Fibroblast of mammary gland (primary cell): Measurements from ENCODE around the gene DHRS13.

Experiments used
- DNase-seq: peaks from one replicate; pipeline ENCODE4 v3.0.0-alpha.2; 2010; ENCODE audit warnings: low read depth
- H3K4me3 ChIP-seq: 2 replicates; pipeline ENCODE4 v1.5.1; 2011; ENCODE audit warnings: low read depth, mild to moderate bottlenecking, low read length, moderate library complexity; ENCODE audit not compliant: control insufficient read depth
- TF ChIP-seq, protein P1 (sequence below): conservative IDR thresholded peaks from 2 replicates; pipeline ENCODE4 v1.5.1; 2011; ENCODE audit warnings: low read depth, low read length, inconsistent platforms; ENCODE audit not compliant: control insufficient read depth, insufficient read depth

DHRS13 gene

DNA sequence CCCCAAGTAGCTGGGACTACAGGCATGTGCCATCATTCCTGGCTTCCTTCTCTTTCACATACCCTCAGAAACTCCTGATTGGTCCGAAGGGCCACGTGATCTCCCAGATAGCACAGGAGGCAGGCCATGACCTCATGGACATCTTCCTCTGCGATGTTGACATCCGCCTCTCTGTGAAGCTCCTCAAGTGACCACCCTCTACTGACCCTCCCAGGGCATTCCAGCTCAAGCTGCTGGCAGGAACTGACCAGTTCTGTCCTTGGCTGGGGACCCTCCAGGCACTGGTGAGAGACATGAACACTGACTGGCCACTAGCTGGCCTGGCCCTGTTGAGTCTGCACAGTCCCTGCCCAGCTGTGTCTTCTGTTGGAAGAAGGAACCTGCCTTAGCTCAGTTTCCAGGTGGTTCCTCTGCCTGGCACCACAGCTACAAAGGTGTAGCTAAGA, 42.5 kb downstream of the DHRS13 start:
- TF ChIP-seq, protein P1, sequence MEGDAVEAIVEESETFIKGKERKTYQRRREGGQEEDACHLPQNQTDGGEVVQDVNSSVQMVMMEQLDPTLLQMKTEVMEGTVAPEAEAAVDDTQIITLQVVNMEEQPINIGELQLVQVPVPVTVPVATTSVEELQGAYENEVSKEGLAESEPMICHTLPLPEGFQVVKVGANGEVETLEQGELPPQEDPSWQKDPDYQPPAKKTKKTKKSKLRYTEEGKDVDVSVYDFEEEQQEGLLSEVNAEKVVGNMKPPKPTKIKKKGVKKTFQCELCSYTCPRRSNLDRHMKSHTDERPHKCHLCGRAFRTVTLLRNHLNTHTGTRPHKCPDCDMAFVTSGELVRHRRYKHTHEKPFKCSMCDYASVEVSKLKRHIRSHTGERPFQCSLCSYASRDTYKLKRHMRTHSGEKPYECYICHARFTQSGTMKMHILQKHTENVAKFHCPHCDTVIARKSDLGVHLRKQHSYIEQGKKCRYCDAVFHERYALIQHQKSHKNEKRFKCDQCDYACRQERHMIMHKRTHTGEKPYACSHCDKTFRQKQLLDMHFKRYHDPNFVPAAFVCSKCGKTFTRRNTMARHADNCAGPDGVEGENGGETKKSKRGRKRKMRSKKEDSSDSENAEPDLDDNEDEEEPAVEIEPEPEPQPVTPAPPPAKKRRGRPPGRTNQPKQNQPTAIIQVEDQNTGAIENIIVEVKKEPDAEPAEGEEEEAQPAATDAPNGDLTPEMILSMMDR = no peak
- no peak overlapping the region for H3K4me3 ChIP-seq
- no peak for DNase-seq

DNA sequence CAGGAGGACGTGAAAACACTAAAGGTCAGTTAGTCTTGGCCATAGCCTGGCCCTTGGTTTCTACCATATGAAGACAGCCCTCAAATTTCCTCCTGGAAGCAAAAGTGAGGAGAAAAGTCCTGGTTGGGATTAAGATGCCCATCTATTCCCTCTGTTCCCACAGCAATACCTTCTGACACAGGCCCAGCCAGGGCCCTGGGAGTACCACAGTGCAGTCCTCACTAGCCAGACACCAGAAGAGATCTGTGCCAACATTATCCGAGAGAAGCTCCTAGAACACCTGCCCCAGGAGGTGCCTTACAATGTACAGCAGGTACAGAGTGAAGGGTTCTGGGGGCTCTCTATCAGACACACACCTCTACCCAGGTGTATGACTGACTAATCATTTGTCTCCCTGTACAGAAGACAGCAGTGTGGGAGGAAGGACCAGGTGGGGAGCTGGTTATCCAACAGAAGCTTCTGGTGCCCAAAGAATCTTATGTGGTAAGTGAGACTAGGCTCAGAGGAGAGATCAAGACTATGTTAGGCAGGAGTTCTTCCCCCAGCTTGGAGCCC, 44.0 kb downstream of the DHRS13 start:
- H3K4me3 ChIP-seq = no peak overlapping the region
- DNase-seq = no peak
- TF ChIP-seq, protein P1 = no peak

DNA sequence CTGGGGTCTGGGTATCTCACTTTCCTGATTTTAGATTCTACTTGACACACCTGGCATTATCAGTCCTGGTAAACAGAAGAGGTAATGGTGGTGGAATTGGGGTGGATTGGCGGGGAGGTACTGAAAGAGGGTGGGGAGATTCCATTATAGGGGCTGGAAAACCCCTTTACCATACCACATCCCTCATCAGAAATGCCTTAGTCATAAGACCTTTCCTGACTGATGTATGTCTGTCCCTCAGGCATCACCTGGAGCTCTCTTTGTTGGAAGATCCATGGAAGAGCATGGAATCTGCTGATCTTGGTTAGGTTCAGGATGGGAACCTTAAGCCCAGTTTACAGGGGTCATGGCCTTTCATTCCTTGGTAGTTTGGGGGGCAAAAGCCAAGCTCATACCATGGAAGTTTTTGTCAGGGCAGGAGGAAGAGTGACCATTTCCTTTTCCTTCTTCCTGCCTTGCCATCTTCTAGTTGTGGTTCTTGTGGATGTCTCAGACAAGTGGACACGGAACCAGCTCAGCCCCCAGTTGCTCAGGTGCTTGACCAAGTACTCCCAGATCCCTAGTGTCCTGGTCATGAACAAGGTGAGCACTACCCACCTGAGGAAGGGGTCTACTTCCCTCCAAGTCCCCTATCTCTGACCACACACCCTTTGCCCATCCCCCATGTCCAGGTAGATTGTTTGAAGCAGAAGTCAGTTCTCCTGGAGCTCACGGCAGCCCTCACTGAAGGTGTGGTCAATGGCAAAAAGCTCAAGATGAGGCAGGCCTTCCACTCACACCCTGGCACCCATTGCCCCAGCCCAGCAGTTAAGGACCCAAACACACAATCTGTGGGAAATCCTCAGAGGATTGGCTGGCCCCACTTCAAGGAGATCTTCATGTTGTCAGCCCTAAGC, 44.7 kb downstream of the DHRS13 start:
- DNase-seq = no peak
- no peak overlapping the region for H3K4me3 ChIP-seq
- TF ChIP-seq, protein P1 = no peak

DNA sequence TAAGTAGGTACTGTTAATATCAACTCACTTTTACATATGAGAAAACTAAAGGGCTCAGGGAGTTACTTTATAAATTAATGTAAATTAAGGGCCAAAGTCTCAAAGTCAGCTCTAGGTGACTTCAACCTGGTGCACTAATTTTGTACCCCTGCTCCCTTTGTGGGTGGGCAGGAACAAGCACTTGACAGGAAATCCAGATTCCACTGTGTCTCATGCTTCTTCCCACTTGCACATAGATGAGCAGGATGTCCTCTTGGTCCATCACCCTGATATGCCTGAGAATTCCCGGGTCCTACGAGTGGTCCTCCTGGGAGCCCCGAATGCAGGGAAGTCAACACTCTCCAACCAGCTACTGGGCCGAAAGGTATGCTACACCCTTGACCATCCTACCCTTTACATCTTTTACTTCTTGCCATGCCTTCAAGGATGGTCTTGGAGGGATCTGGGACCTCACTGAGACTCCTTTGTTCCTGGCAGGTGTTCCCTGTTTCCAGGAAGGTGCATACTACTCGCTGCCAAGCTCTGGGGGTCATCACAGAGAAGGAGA, 46.8 kb downstream of the DHRS13 start:
- no peak for DNase-seq
- no peak overlapping the region for H3K4me3 ChIP-seq

DNA sequence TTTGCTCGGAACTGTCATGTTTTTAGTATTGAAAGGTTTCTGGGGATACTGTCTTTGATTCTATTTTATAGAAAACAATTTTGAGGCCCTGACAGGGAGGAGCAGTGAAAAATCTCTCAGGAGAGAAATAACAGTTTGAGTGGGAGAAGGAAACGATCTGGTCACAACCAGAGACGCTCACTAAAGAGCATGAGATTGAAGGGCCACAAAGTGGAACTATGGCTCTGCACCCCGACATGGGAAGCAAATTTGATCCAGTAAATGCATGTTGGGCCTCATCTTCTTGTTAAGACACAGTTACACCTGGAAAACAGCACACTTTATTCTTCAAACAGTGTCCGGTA, 47.6 kb downstream of the DHRS13 start:
- DNase-seq = no peak
- H3K4me3 ChIP-seq = peak overlapping the region; percentile 96
- TF ChIP-seq, protein P1 = no peak

More for the DNA sequence above, 46.8 kb downstream of the DHRS13 start:
- TF ChIP-seq, protein P1 = no peak

DNA sequence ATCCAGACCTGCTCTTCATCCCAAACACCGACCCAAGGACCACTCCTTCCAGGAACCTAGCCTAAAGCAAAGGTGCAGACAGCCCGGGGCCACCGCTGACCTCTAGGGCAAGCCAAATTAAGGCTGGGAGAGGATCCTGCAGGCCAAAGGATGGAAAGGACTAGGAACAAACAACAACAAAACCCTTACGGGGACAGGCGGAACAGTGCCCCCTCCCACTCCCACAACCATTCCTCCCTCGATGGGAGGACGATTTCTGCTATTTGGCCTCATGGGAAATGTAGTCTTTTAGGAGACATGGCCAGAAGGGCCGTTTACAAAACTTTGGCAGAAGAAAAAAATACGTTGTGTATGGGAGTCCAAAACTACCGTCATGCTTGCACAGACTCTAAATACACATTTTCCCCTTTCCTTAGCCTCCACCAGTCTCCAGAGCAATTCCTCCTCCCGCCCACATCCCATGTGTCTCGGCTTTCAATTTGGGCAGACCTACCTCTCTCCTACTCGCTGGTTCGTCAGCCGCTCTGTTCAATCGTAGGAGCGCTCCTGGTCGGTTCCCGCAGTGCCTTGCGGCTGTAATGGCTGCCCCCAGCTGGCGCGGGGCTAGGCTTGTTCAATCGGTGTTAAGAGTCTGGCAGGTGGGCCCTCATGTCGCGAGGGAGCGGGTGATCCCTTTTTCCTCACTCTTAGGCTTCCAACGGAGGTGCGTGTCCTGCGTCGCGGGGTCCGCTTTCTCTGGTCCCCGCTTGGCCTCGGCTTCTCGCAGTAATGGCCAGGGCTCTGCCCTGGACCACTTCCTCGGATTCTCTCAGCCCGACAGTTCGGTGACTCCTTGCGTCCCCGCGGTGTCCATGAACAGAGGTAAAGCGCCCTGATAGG, 48.2 kb downstream of the DHRS13 start, which contains the start of gene ERAL1:
ERAL1 (plus strand) TSS at position 560 of the 879 bp plus-strand sequence; CDS start at position 579, 19 bp downstream.
- TF ChIP-seq, protein P1 = no peak
- peak; percentile 85 for DNase-seq
- H3K4me3 ChIP-seq = peak within 1 kb of the TSS; percentile 96
